Measurements from ENCODE around the gene EBPL. TPM values are rescaled to one million over a fixed set of nuclear protein-coding genes. Genes with fewer than 3 reads are reported as not detected.

The EBPL gene
- total and polyA plus RNA-seq, 9 of the 15 experiments (the other 6 are each of a cell fraction or from before 2014, with no cell fraction given): 5.2 to 68.3 (median 43.0) TPM

GRCh38 chr13:49690995-49691784 lies at the start of gene EBPL (continued):
- no peak for TF ChIP-seq DNMT1 (IDR thresholded peaks at IDR 0.05)
- no peak for TF ChIP-seq NFXL1 (CRISPR knock-in tag; IDR thresholded peaks at IDR 0.05)
- peak; percentile 64 for TF ChIP-seq ZFX (CRISPR knock-in tag; IDR thresholded peaks at IDR 0.05)
- TF ChIP-seq BRF1 (IDR thresholded peaks at IDR 0.05; ENCODE audit: borderline replicate concordance, extremely low read depth, insufficient read length): no peak
- TF ChIP-seq SMARCC2 (IDR thresholded peaks at IDR 0.05; ENCODE audit: low read depth): no peak
- peak; percentile 40 for TF ChIP-seq EGR1 (conservative IDR thresholded peaks at IDR 0.05)
- TF ChIP-seq NFYB (IDR thresholded peaks at IDR 0.05; ENCODE audit: extremely low read depth, insufficient read length): peak; percentile 13
- TF ChIP-seq OTX1 (CRISPR knock-in tag; IDR thresholded peaks at IDR 0.05): no peak
- TF ChIP-seq CXXC5 (CRISPR knock-in tag; IDR thresholded peaks at IDR 0.05): peak; percentile 44; the same call in 1 of the 2 replicates
- TF ChIP-seq ZC3H11A (IDR thresholded peaks at IDR 0.05; ENCODE audit: low read depth, low read length): no peak
- TF ChIP-seq CUX1 (CRISPR knock-in tag; IDR thresholded peaks at IDR 0.05): no peak
- TF ChIP-seq ZNF41 (CRISPR knock-in tag; conservative IDR thresholded peaks at IDR 0.05): no peak
- TF ChIP-seq POLR2G (IDR thresholded peaks at IDR 0.05; ENCODE audit: low read depth, low read length): peak; percentile 93
- no peak for TF ChIP-seq CREBBP (IDR thresholded peaks at IDR 0.05; ENCODE audit: low read depth, low read length)
- no peak for TF ChIP-seq HNRNPL (IDR thresholded peaks at IDR 0.05; ENCODE audit: low read depth, low read length)
- peak; percentile 16; the same call in 1 of the 2 replicates for TF ChIP-seq ARID4B (CRISPR knock-in tag; IDR thresholded peaks at IDR 0.05)
- TF ChIP-seq TAF1 (IDR thresholded peaks at IDR 0.05; ENCODE audit: control insufficient read depth, extremely low read depth, insufficient read depth, low read length, severe bottlenecking): peak; percentile 66
- no peak for TF ChIP-seq SNIP1 (IDR thresholded peaks at IDR 0.05; ENCODE audit: low read depth)
- 0 out of 2 replicates have a peak, but pooled peaks have one; percentile 12 for TF ChIP-seq ATF7 (IDR thresholded peaks at IDR 0.05)
